ENCODE results near the gene KHDC1L. TPM values are rescaled to one million over a fixed set of nuclear protein-coding genes. Genes with fewer than 3 reads are reported as not detected.
A peak's percentile ranks its signal among the peaks of the same experiment; 100 is the strongest.
"Not testable (repeated sequence)": the region's sequence is repeated elsewhere in the genome, so short reads cannot be mapped to it uniquely, and the experiment has no call there.

The KHDC1L gene
- polyA plus RNA-seq (2013, experiment 1 of 2) = not detected
- 0.70 TPM for polyA plus RNA-seq (2013, experiment 2 of 2)

DNA sequence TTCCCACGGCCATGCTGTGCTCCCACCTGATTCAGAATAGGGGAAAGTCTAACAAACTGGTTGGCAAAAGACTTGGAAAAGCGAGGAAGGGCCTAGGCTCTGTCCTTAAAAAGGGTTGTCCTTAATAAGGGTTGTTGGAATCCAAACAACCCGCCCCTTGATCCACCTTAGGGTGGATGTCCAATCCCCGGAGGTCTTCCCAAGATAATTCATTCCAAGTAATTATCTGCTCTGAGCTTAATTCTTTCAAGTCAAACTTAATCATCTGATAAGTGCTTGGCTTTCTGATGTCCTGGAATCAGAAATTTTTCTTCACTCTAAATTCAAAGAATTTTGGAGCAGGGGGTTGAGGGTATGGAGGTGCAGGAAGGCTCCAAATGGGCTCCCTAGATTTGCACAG is at the start of gene KHDC1L:
Gene KHDC1L, minus strand, starts transcription at position 101 of the 400 bp plus-strand sequence. Its CDS starts 88 bp downstream, at position 13.
- H3K4me3 ChIP-seq (ENCODE audit: low read length) = no peak within 1 kb of the TSS
- H3K27me3 ChIP-seq (ENCODE audit: insufficient read depth, low read length) = no peaks in the 10 kb centered on the region
- H3K9ac ChIP-seq (ENCODE audit: low read depth, low read length) = no peak within 1 kb of the TSS
- no peak within 1 kb of the TSS for H3K27ac ChIP-seq (ENCODE audit: low read depth, low read length)
- no peaks in the 10 kb centered on the region for H3K4me1 ChIP-seq (ENCODE audit: insufficient read depth, low read length)
- WGBS = 93% methylated on average over 4 of the region's 4 CpGs
- H3K9me3 ChIP-seq (ENCODE audit: insufficient read depth, low read depth, low read length) = no peaks in the 10 kb centered on the region
- H3K36me3 ChIP-seq (ENCODE audit: insufficient read depth, low read length) = no peaks in the 10 kb centered on the region

DNA sequence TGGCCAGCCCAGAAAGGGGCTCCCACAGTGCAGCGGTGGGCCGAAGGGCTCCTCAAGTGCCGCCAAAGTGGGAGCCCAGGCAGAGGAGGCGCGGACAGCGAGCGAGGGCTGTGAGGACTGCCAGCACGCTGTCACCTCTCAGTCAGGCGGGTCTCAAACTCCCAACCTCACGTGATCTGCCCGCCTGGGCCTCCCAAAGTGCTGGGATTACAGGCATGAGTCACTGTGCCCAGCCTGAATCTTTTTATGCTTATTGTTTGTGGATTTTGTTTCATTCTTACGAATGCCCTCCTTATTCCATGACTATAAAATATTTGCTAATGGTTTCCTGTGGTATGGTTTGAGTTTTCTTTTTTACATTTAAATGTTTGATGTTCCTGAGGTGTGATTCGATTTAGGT is 44.0 kb upstream of the KHDC1L start:
- 97% methylated on average over 11 of the region's 13 CpGs for WGBS
- not testable (repeated sequence) for H3K4me3 ChIP-seq (ENCODE audit: low read length); H3K27me3 ChIP-seq (ENCODE audit: insufficient read depth, low read length); H3K4me1 ChIP-seq (ENCODE audit: insufficient read depth, low read length); H3K27ac ChIP-seq (ENCODE audit: low read depth, low read length); H3K9ac ChIP-seq (ENCODE audit: low read depth, low read length); H3K9me3 ChIP-seq (ENCODE audit: insufficient read depth, low read depth, low read length)
- H3K36me3 ChIP-seq (ENCODE audit: insufficient read depth, low read length) = peaks cover 43% of the 10 kb centered on the region

GRCh38 chr6:73268896-73269295 is 43.6 kb upstream of the KHDC1L start:
- not testable (repeated sequence) for H3K4me3 ChIP-seq (ENCODE audit: low read length); H3K9me3 ChIP-seq (ENCODE audit: insufficient read depth, low read depth, low read length); H3K27ac ChIP-seq (ENCODE audit: low read depth, low read length); H3K4me1 ChIP-seq (ENCODE audit: insufficient read depth, low read length); H3K27me3 ChIP-seq (ENCODE audit: insufficient read depth, low read length); H3K9ac ChIP-seq (ENCODE audit: low read depth, low read length)
- peaks cover 39% of the 10 kb centered on the region for H3K36me3 ChIP-seq (ENCODE audit: insufficient read depth, low read length)
- WGBS = 96% methylated on average over 27 of the region's 27 CpGs

- Histone ChIP-seq H3K4me1 (ENCODE audit: insufficient read depth, low read length) (peaks cover 9% of the 10 kb centered on the region), H3K27me3 (ENCODE audit: insufficient read depth, low read length) (no peaks in the 10 kb centered on the region), H3K4me3 (ENCODE audit: low read length) (no peak overlapping the region), H3K9ac (ENCODE audit: low read depth, low read length) (no peak overlapping the region), H3K27ac (ENCODE audit: low read depth, low read length) (no peak overlapping the region), H3K9me3 (ENCODE audit: insufficient read depth, low read depth, low read length) (no peaks in the 10 kb centered on the region), H3K36me3 (ENCODE audit: insufficient read depth, low read length) (peaks cover 14% of the 10 kb centered on the region)
- 90% methylated on average over 3 of the region's 3 CpGs for WGBS
Measured at GRCh38 chr6:73264446-73264845, 39.1 kb upstream of the KHDC1L start.

- peaks cover 11% of the 10 kb centered on the region for H3K4me1 ChIP-seq (ENCODE audit: insufficient read depth, low read length)
- 50% methylated on average over 7 of the region's 7 CpGs for WGBS
- H3K27ac ChIP-seq (ENCODE audit: low read depth, low read length) = peak overlapping the region; percentile 34; the same call in 1 of the 2 replicates
- H3K9ac ChIP-seq (ENCODE audit: low read depth, low read length) = peak overlapping the region; percentile 76
- H3K27me3 ChIP-seq (ENCODE audit: insufficient read depth, low read length) = no peaks in the 10 kb centered on the region
- peaks cover 14% of the 10 kb centered on the region for H3K36me3 ChIP-seq (ENCODE audit: insufficient read depth, low read length)
- H3K9me3 ChIP-seq (ENCODE audit: insufficient read depth, low read depth, low read length) = no peaks in the 10 kb centered on the region
- peak overlapping the region; percentile 70 for H3K4me3 ChIP-seq (ENCODE audit: low read length)
Measured at GRCh38 chr6:73263570-73263909, 38.2 kb upstream of the KHDC1L start.

DNA sequence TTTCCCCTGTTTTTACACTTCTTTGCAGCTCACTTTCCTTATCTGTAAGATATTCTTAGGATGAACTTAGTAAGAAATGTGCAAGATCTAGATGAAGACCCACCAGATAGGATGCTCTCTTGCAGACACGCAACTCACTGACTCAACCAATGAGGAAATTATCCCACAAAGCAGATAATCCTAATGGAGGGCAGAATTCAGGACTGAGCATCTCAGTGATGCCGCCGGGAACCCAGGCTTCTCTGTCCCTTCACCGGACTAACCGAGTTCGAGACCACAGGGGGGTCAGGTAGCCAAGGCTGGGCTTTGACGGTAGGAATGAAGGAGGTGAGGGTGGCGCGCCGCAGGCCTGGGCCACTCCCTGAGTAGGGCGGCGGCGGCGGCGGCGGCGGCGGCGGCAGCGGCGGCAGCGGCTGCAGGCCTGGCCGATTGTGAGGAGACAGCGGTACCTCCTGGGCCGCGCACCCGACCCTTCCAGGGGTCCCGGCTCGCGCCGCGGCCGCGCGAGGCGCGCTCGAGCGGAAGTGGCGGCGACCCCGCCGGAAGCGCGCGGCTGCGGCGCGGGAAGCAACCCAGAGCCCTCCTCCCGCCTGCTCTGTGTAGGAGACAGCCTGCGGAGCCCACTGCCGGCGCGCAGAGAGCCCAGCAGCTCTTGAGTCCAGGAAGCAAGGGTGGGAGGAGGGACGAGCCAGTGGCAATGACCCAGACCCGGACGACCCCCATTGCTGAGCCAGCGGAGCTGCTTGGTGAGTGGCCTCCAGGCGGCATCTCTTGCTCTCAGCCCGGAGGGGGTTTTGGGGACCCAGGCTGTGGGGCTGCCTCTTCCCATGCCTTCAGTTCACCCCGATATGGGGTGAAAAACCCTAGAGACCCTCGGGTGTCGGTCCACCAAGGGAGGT is 37.6 kb upstream of the KHDC1L start, which contains the start of gene KHDC1:
Gene KHDC1, minus strand, starts transcription at position 526 of the 899 bp plus-strand sequence. CDS start 20,679 bp downstream, outside the sequence.
- Histone ChIP-seq H3K4me1 (ENCODE audit: insufficient read depth, low read length) (peaks cover 11% of the 10 kb centered on the region), H3K36me3 (ENCODE audit: insufficient read depth, low read length) (peaks cover 14% of the 10 kb centered on the region), H3K9ac (ENCODE audit: low read depth, low read length) (peak within 1 kb of the TSS; percentile 76), H3K4me3 (ENCODE audit: low read length) (peak within 1 kb of the TSS; percentile 70), H3K9me3 (ENCODE audit: insufficient read depth, low read depth, low read length) (no peaks in the 10 kb centered on the region), H3K27me3 (ENCODE audit: insufficient read depth, low read length) (no peaks in the 10 kb centered on the region), H3K27ac (ENCODE audit: low read depth, low read length) (peak within 1 kb of the TSS; percentile 54)
- WGBS = 4% methylated on average over 63 of the region's 63 CpGs

- 81% methylated on average over 1 of the region's 1 CpG for WGBS
- Histone ChIP-seq H3K27me3 (ENCODE audit: insufficient read depth, low read length) (no peaks in the 10 kb centered on the region), H3K4me3 (ENCODE audit: low read length) (no peak overlapping the region), H3K9ac (ENCODE audit: low read depth, low read length) (no peak overlapping the region), H3K9me3 (ENCODE audit: insufficient read depth, low read depth, low read length) (no peaks in the 10 kb centered on the region), H3K36me3 (ENCODE audit: insufficient read depth, low read length) (no peaks in the 10 kb centered on the region), H3K4me1 (ENCODE audit: insufficient read depth, low read length) (peaks cover 11% of the 10 kb centered on the region), H3K27ac (ENCODE audit: low read depth, low read length) (no peak overlapping the region)
Measured at GRCh38 chr6:73258721-73259120, 33.4 kb upstream of the KHDC1L start.

DNA sequence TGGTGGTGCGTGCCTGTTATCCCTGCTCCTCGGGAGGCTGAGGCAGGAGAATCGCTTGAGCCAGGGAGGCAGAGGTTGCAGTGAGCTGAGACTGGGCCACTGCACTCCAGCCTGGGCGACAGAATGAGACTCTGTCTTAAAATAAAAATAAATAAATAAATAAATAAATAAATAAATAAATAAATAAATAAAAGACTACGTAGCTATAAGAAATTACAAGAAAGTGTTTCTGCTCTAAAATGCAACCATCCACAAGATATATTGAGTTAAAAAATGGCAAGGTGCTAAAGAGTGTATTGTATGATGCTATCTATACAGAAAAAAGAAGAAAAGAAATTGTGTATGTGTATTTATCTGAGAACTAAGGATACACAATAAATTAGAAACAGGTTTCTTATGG is 29.0 kb upstream of the KHDC1L start:
- WGBS = 96% methylated on average over 3 of the region's 5 CpGs
- not testable (repeated sequence) for H3K9ac ChIP-seq (ENCODE audit: low read depth, low read length); H3K4me1 ChIP-seq (ENCODE audit: insufficient read depth, low read length); H3K9me3 ChIP-seq (ENCODE audit: insufficient read depth, low read depth, low read length); H3K4me3 ChIP-seq (ENCODE audit: low read length); H3K36me3 ChIP-seq (ENCODE audit: insufficient read depth, low read length); H3K27me3 ChIP-seq (ENCODE audit: insufficient read depth, low read length); H3K27ac ChIP-seq (ENCODE audit: low read depth, low read length)

GRCh38 chr6:73252703-73253102 is 27.4 kb upstream of the KHDC1L start:
- 90% methylated on average over 2 of the region's 2 CpGs for WGBS
- no peak overlapping the region for H3K27ac ChIP-seq (ENCODE audit: low read depth, low read length)
- H3K4me1 ChIP-seq (ENCODE audit: insufficient read depth, low read length) = no peaks in the 10 kb centered on the region
- H3K36me3 ChIP-seq (ENCODE audit: insufficient read depth, low read length) = no peaks in the 10 kb centered on the region
- H3K9me3 ChIP-seq (ENCODE audit: insufficient read depth, low read depth, low read length) = no peaks in the 10 kb centered on the region
- no peaks in the 10 kb centered on the region for H3K27me3 ChIP-seq (ENCODE audit: insufficient read depth, low read length)
- no peak overlapping the region for H3K4me3 ChIP-seq (ENCODE audit: low read length)
- H3K9ac ChIP-seq (ENCODE audit: low read depth, low read length) = no peak overlapping the region

GRCh38 chr6:73250016-73250415 is 24.7 kb upstream of the KHDC1L start:
- H3K4me3 ChIP-seq (ENCODE audit: low read length) = no peak overlapping the region
- H3K9ac ChIP-seq (ENCODE audit: low read depth, low read length) = no peak overlapping the region
- H3K27me3 ChIP-seq (ENCODE audit: insufficient read depth, low read length) = no peaks in the 10 kb centered on the region
- H3K36me3 ChIP-seq (ENCODE audit: insufficient read depth, low read length) = no peaks in the 10 kb centered on the region
- H3K4me1 ChIP-seq (ENCODE audit: insufficient read depth, low read length) = no peaks in the 10 kb centered on the region
- no peaks in the 10 kb centered on the region for H3K9me3 ChIP-seq (ENCODE audit: insufficient read depth, low read depth, low read length)
- no peak overlapping the region for H3K27ac ChIP-seq (ENCODE audit: low read depth, low read length)

GRCh38 chr6:73248192-73248903 is 23.1 kb upstream of the KHDC1L start:
- Histone ChIP-seq H3K9ac (ENCODE audit: low read depth, low read length) (no peak overlapping the region), H3K9me3 (ENCODE audit: insufficient read depth, low read depth, low read length) (no peaks in the 10 kb centered on the region), H3K36me3 (ENCODE audit: insufficient read depth, low read length) (no peaks in the 10 kb centered on the region), H3K4me3 (ENCODE audit: low read length) (no peak overlapping the region), H3K27me3 (ENCODE audit: insufficient read depth, low read length) (no peaks in the 10 kb centered on the region), H3K27ac (ENCODE audit: low read depth, low read length) (no peak overlapping the region), H3K4me1 (ENCODE audit: insufficient read depth, low read length) (no peaks in the 10 kb centered on the region)
- 88% methylated on average over 4 of the region's 5 CpGs for WGBS
